Keratinocyte (primary cell): ENCODE measurements around the gene MAIP1. TPM values are rescaled to one million over a fixed set of nuclear protein-coding genes. Genes with fewer than 3 reads are reported as not detected.

Source experiments
- DNase-seq: peaks from one replicate; pipeline ENCODE4 v3.0.0-alpha.2; 2011; ENCODE audit warnings: low read depth, missing footprints, low spot score
- FAIRE-seq: peaks from 2 replicates; lab custom pipeline; 2011; peaks lifted over from hg19 to GRCh38; lab: Jason Lieb, UNC
- H2AFZ ChIP-seq: 2 replicates; pipeline ENCODE4 v1.6.0; 2012; ENCODE audit warnings: low read length, control low read depth, inconsistent platforms; ENCODE audit not compliant: control insufficient read depth
- H3K27ac ChIP-seq: 2 replicates; pipeline ENCODE4 v1.5.1; 2011; ENCODE audit warnings: low read length; ENCODE audit not compliant: control insufficient read depth, insufficient read depth
- H3K27me3 ChIP-seq: 3 replicates; pipeline ENCODE4 v1.6.0; 2011; ENCODE audit warnings: low read length; ENCODE audit not compliant: control insufficient read depth, insufficient read depth; ENCODE audit errors: extremely low read depth
- H3K36me3 ChIP-seq, 2 experiments: 2 replicates in 1 of 2; 3 replicates in 1 of 2; pipeline ENCODE4 v1.5.1; 2011; ENCODE audit warnings: low read length in 2 of 2, mild to moderate bottlenecking in 1 of 2; ENCODE audit not compliant: control insufficient read depth in 2 of 2, insufficient read depth in 2 of 2; ENCODE audit errors: extremely low read depth in 1 of 2
- H3K4me1 ChIP-seq: 3 replicates; pipeline ENCODE4 v1.5.1; 2011; ENCODE audit warnings: low read length; ENCODE audit not compliant: control insufficient read depth, insufficient read depth; ENCODE audit errors: extremely low read depth
- H3K4me2 ChIP-seq: 3 replicates; pipeline ENCODE4 v1.6.0; 2011; ENCODE audit warnings: low read depth, low read length; ENCODE audit not compliant: control insufficient read depth, insufficient read depth; ENCODE audit errors: extremely low read depth
- H3K4me3 ChIP-seq, 3 experiments: fragments of 200-600 bp in 1 of 3; sonication (generic) in 1 of 3; 2 replicates in 2 of 3; 3 replicates in 1 of 3; pipeline ENCODE4 v1.5.1; 2011 to 2016; ENCODE audit warnings: low read length in 3 of 3, mild to moderate bottlenecking in 3 of 3, control low read depth in 2 of 3, inconsistent platforms in 1 of 3, low read depth in 1 of 3, mixed read lengths in 1 of 3, mixed run types in 1 of 3, moderate library complexity in 1 of 3; ENCODE audit not compliant: control insufficient read depth in 2 of 3, insufficient read depth in 2 of 3; ENCODE audit errors: extremely low read depth in 1 of 3
- H3K79me2 ChIP-seq: 2 replicates; pipeline ENCODE4 v1.6.0; 2012; ENCODE audit warnings: low read length; ENCODE audit not compliant: control insufficient read depth, insufficient read depth
- H3K9ac ChIP-seq: 3 replicates; pipeline ENCODE4 v1.6.0; 2011; ENCODE audit warnings: low read length; ENCODE audit not compliant: control insufficient read depth, insufficient read depth; ENCODE audit errors: extremely low read depth
- H3K9me1 ChIP-seq: 3 replicates; pipeline ENCODE4 v1.6.0; 2011; ENCODE audit warnings: low read length; ENCODE audit not compliant: control insufficient read depth, insufficient read depth; ENCODE audit errors: extremely low read depth
- H3K9me3 ChIP-seq: 2 replicates; pipeline ENCODE4 v1.5.1; 2012; ENCODE audit warnings: low read depth, low read length; ENCODE audit not compliant: control insufficient read depth
- H4K20me1 ChIP-seq: 3 replicates; pipeline ENCODE4 v1.6.0; 2011; ENCODE audit warnings: low read length; ENCODE audit not compliant: control insufficient read depth, insufficient read depth; ENCODE audit errors: extremely low read depth
- EZH2 ChIP-seq: IDR thresholded peaks from one replicate; pipeline ENCODE4 v1.6.1; 2012; ENCODE audit warnings: inconsistent platforms, mild to moderate bottlenecking, low read length, moderate library complexity
- dilution Hi-C: fragments of 300-500 bp; cut with MboI; formaldehyde crosslinking; loops from one replicate; pipeline ENCODE4 v1.7.0; 2020; ENCODE audit warnings: low sequenced_read_pairs; ENCODE audit not compliant: extremely low pct_ligation_motif_present
- polyA plus RNA-seq, 5 experiments: library from polyadenylated mRNA; depleted of rRNA in 3 of 5; stranded (reverse) in 3 of 5; stranded (forward) in 1 of 5; unstranded in 1 of 5; fragments of >200 nt; gene quantifications; 1 replicate in 1 of 5; 2 replicates in 3 of 5; 3 replicates in 1 of 5; pipeline versions ENCODE4 v1.2.1 to v1.2.3, GENCODE V29; 2011 to 2012; ENCODE audit warnings: missing spikeins in 2 of 5, low read depth in 1 of 5, low replicate concordance in 1 of 5
- TF ChIP-seq, protein P1 (sequence below), 3 experiments: IDR thresholded peaks in 1 of 3; conservative IDR thresholded peaks in 1 of 3; optimal IDR thresholded peaks in 1 of 3; 2 replicates in 2 of 3; 3 replicates in 1 of 3; pipeline versions ENCODE3 to v1.5.1; 2011; ENCODE audit warnings: low read length in 3 of 3, mild to moderate bottlenecking in 3 of 3, moderate library complexity in 2 of 3, control low read depth in 1 of 3, inconsistent platforms in 1 of 3; ENCODE audit not compliant: insufficient read depth in 2 of 3; ENCODE audit errors: extremely low read depth in 1 of 3

The MAIP1 gene
- polyA plus RNA-seq, 1 donor (not counting 4 experiments of a cell fraction or from before 2014, with no cell fraction given): 17.4 TPM

DNA sequence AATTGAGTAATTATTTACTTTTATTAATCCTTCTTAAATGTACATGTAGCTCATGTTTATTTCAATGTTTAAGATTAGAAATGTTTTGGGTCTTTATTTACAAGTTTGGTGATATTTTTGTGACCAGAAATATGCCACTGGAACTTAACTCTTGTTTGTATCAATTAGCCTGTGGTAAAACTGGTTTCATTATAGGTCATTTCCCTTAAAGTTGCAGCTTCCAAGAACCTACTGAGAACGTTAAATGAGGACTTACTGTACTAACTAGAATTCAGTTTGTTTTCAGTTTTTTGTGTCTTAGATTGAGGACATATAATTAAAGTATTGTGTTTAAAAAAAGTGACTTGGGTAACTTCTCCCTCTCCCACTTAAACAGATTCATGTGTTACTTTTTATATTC, 4.4 kb upstream of the MAIP1 start:
- H3K79me2 ChIP-seq: peaks cover 54% of the 10 kb centered on the region
- H3K4me3 ChIP-seq: no peak overlapping the region
- TF ChIP-seq, protein P1, sequence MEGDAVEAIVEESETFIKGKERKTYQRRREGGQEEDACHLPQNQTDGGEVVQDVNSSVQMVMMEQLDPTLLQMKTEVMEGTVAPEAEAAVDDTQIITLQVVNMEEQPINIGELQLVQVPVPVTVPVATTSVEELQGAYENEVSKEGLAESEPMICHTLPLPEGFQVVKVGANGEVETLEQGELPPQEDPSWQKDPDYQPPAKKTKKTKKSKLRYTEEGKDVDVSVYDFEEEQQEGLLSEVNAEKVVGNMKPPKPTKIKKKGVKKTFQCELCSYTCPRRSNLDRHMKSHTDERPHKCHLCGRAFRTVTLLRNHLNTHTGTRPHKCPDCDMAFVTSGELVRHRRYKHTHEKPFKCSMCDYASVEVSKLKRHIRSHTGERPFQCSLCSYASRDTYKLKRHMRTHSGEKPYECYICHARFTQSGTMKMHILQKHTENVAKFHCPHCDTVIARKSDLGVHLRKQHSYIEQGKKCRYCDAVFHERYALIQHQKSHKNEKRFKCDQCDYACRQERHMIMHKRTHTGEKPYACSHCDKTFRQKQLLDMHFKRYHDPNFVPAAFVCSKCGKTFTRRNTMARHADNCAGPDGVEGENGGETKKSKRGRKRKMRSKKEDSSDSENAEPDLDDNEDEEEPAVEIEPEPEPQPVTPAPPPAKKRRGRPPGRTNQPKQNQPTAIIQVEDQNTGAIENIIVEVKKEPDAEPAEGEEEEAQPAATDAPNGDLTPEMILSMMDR (optimal IDR thresholded peaks at IDR 0.05 in 1 of 3, IDR thresholded peaks at IDR 0.05 in 1 of 3, conservative IDR thresholded peaks at IDR 0.05 in 1 of 3; ENCODE audit: extremely low read depth in 1 of 3, insufficient read depth in 2 of 3, low read length in 3 of 3): no peak
- TF ChIP-seq EZH2: no peak
- no peak overlapping the region for H2AFZ ChIP-seq
- DNase-seq (no peak), FAIRE-seq (no peak)
- H3K4me2 ChIP-seq: no peak overlapping the region
- H3K27ac ChIP-seq: no peak overlapping the region
- no peaks in the 10 kb centered on the region for H3K9me3 ChIP-seq
- H3K9ac ChIP-seq: no peak overlapping the region
- H3K4me1 ChIP-seq: peaks cover 7% of the 10 kb centered on the region
- dilution Hi-C loops: no loop called here
- H4K20me1 ChIP-seq: no peaks in the 10 kb centered on the region
- H3K36me3 ChIP-seq: peaks cover 0 to 13% of the 10 kb centered on the region in 2 experiments
- H3K27me3 ChIP-seq: no peaks in the 10 kb centered on the region
- H3K9me1 ChIP-seq: no peaks in the 10 kb centered on the region

DNA sequence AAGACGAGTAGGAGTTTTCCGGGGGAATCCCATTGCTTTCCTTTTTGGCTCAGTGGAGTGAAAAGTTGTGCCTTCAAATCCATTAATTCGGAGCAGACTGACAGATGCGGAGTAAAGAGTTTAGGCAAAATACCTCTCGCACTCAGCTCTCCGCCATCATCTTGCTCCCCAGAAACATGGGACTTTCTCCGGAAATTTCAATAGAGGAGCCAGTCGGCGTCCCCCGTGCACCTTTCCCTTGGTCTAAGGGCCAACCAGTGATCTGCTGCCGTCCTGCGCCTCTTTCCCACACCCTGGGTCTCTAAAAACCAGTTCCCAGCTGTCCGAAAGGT, 409 bp upstream of the MAIP1 start:
- peak overlapping the region; percentile 59 for H3K4me2 ChIP-seq
- H4K20me1 ChIP-seq: no peaks in the 10 kb centered on the region
- dilution Hi-C loops: no loop called here
- peak overlapping the region; percentile 96 for H3K9ac ChIP-seq
- H3K9me3 ChIP-seq: no peaks in the 10 kb centered on the region
- DNase-seq: no peak
- peak overlapping the region; percentile 82 to 98 (median 82) for H3K4me3 ChIP-seq
- H3K27ac ChIP-seq: peak overlapping the region; percentile 81
- H3K4me1 ChIP-seq: peaks cover 15% of the 10 kb centered on the region
- H2AFZ ChIP-seq: peak overlapping the region; percentile 87
- TF ChIP-seq, protein P1 (optimal IDR thresholded peaks at IDR 0.05 in 1 of 3, IDR thresholded peaks at IDR 0.05 in 1 of 3, conservative IDR thresholded peaks at IDR 0.05 in 1 of 3; ENCODE audit: extremely low read depth in 1 of 3, insufficient read depth in 2 of 3, low read length in 3 of 3): no peak
- TF ChIP-seq EZH2: no peak
- H3K27me3 ChIP-seq: no peaks in the 10 kb centered on the region
- no peaks in the 10 kb centered on the region for H3K9me1 ChIP-seq
- H3K36me3 ChIP-seq: peaks cover 2 to 5% of the 10 kb centered on the region in 2 experiments
- peaks cover 75% of the 10 kb centered on the region for H3K79me2 ChIP-seq
- FAIRE-seq: peak; percentile 53
